Gastrocnemius medialis (tissue), 4 donors: ENCODE results near the gene KCNJ15. TPM values are rescaled to one million over a fixed set of nuclear protein-coding genes. Genes with fewer than 3 reads are reported as not detected.

Experiments
- ATAC-seq, 2 donors: fragments of 150-250 bp; one replicate each; pipeline ENCODE4 v1.9.1; 2016
- DNase-seq, 2 donors: peaks; one replicate each; pipeline ENCODE4 v3.0.0-alpha.2; 2019
- H3K27ac ChIP-seq, 4 donors: fragments of 200-600 bp; sonication (generic); 1 replicate in 1 of 4; 2 replicates in 3 of 4; pipeline ENCODE4 v1.5.1; 2016 to 2018; ENCODE audit warnings: mild to moderate bottlenecking in 2 of 4, moderate library complexity in 1 of 4
- H3K27me3 ChIP-seq, 3 donors: fragments of 200-600 bp; sonication (generic) in 2 of 3; 1 replicate in 1 of 3; 2 replicates in 2 of 3; pipeline versions ENCODE4 v1.5.1 to v1.6.0; 2016 to 2019; ENCODE audit warnings: mild to moderate bottlenecking in 1 of 3, moderate library complexity in 1 of 3
- H3K36me3 ChIP-seq, 2 donors: fragments of 200-600 bp; sonication (generic) in 1 of 2; one replicate each; pipeline ENCODE4 v1.5.1; 2017 to 2018
- H3K4me1 ChIP-seq, 2 donors: fragments of 200-600 bp; sonication (generic) in 1 of 2; one replicate each; pipeline ENCODE4 v1.5.1; 2016 to 2017; ENCODE audit warnings: mild to moderate bottlenecking in 2 of 2
- H3K4me3 ChIP-seq, 4 donors: fragments of 200-600 bp; sonication (generic) in 3 of 4; 1 replicate in 1 of 4; 2 replicates in 3 of 4; pipeline ENCODE4 v1.5.1; 2016 to 2019; ENCODE audit warnings: mild to moderate bottlenecking in 2 of 4
- H3K9me3 ChIP-seq, 3 donors: fragments of 200-600 bp; sonication (generic) in 2 of 3; 1 replicate in 1 of 3; 2 replicates in 2 of 3; pipeline ENCODE4 v1.5.1; 2016 to 2019
- CTCF ChIP-seq, 5 experiments: fragments of 450-650 bp in 3 of 5; fragments of 200-600 bp in 2 of 5; sonication (generic) in 2 of 5; IDR thresholded peaks in 4 of 5; conservative IDR thresholded peaks in 1 of 5; 1 replicate in 4 of 5; 2 replicates in 1 of 5; pipeline ENCODE4 v1.5.1; 2016 to 2019; ENCODE audit warnings: antibody characterized with exemption in 5 of 5, mild to moderate bottlenecking in 3 of 5, moderate library complexity in 3 of 5
- POLR2A ChIP-seq, 2 donors: fragments of 450-650 bp; IDR thresholded peaks; one replicate each; pipeline ENCODE4 v1.6.1; 2017; ENCODE audit warnings: antibody characterized with exemption in 2 of 2, mild to moderate bottlenecking in 2 of 2, moderate library complexity in 2 of 2
- in situ Hi-C, 4 donors: fragments of 200-750 bp; cut with MboI; loops; one replicate each; pipeline versions ENCODE4 v1.15.0 to v1.8.0; 2017; ENCODE audit warnings: low sequenced_read_pairs in 4 of 4
- intact Hi-C: fragments of 100-400 bp; cut with DNase I; formaldehyde crosslinking; loops from one replicate; pipeline ENCODE4 v1.15.1; 2023; ENCODE audit warnings: low total_unique reads
- total RNA-seq, 4 donors: library from RNA; depleted of rRNA; stranded (reverse); fragments of >200 nt; gene quantifications; one replicate each; pipeline versions ENCODE4 v1.1.0 to v1.2.3, GENCODE V29; 2016

The KCNJ15 gene
- total RNA-seq, 4 donors from 2014 or later, result 0.24 to 1.5 (median 0.37) TPM

GRCh38 chr21:38303300-38303699, 46.5 kb downstream of the KCNJ15 start:
- DNase-seq (peak; percentile 38 to 61), ATAC-seq (peak; percentile 83 to 86)
- Histone ChIP-seq H3K36me3 (no peaks in the 10 kb centered on the region), H3K4me1 (no peaks in the 10 kb centered on the region), H3K27me3 (no peaks in the 10 kb centered on the region), H3K4me3 (no peak overlapping the region), H3K27ac (no peak overlapping the region), H3K9me3 (no peaks in the 10 kb centered on the region)
- in situ Hi-C loops, result no loop called here
- intact Hi-C loops, result no loop called here
- no peak for TF ChIP-seq CTCF (IDR thresholded peaks at IDR 0.05 in 4 of 5, conservative IDR thresholded peaks at IDR 0.05 in 1 of 5)

- no peak overlapping the region for H3K4me3 ChIP-seq
- no peaks in the 10 kb centered on the region for H3K4me1 ChIP-seq
- intact Hi-C loops (no loop called here), in situ Hi-C loops (no loop called here)
- no peaks in the 10 kb centered on the region for H3K27me3 ChIP-seq
- no peak overlapping the region for H3K27ac ChIP-seq
- H3K36me3 ChIP-seq, result no peaks in the 10 kb centered on the region
- no peaks in the 10 kb centered on the region for H3K9me3 ChIP-seq
- ATAC-seq (no peak), DNase-seq (no peak)
- TF ChIP-seq CTCF (IDR thresholded peaks at IDR 0.05 in 4 of 5, conservative IDR thresholded peaks at IDR 0.05 in 1 of 5) (no peak), POLR2A (IDR thresholded peaks at IDR 0.05) (no peak)
Observed at GRCh38 chr21:38306433-38307141, 49.8 kb downstream of the KCNJ15 start.

- DNase-seq, result no peak
- H3K27me3 ChIP-seq, result no peaks in the 10 kb centered on the region
- no peak overlapping the region for H3K27ac ChIP-seq
- TF ChIP-seq CTCF (IDR thresholded peaks at IDR 0.05 in 4 of 5, conservative IDR thresholded peaks at IDR 0.05 in 1 of 5), result no peak
- TF ChIP-seq POLR2A (IDR thresholded peaks at IDR 0.05), result no peak
- intact Hi-C loops (no loop called here), in situ Hi-C loops (no loop called here)
- H3K4me1 ChIP-seq, result no peaks in the 10 kb centered on the region
- H3K4me3 ChIP-seq, result no peak overlapping the region
- H3K36me3 ChIP-seq, result no peaks in the 10 kb centered on the region
- no peaks in the 10 kb centered on the region for H3K9me3 ChIP-seq
- ATAC-seq, result peak; percentile 51 to 55
Observed at GRCh38 chr21:38307771-38308531, 51.2 kb downstream of the KCNJ15 start.

- in situ Hi-C loops (no loop called here), intact Hi-C loops (no loop called here)
- DNase-seq (no peak), ATAC-seq (peak; percentile 61 to 66)
- Histone ChIP-seq H3K36me3 (no peaks in the 10 kb centered on the region), H3K27me3 (no peaks in the 10 kb centered on the region), H3K4me1 (no peaks in the 10 kb centered on the region), H3K9me3 (no peaks in the 10 kb centered on the region), H3K4me3 (no peak overlapping the region), H3K27ac (no peak overlapping the region)
- no peak for TF ChIP-seq POLR2A (IDR thresholded peaks at IDR 0.05)
- no peak for TF ChIP-seq CTCF (IDR thresholded peaks at IDR 0.05 in 4 of 5, conservative IDR thresholded peaks at IDR 0.05 in 1 of 5)
Observed at GRCh38 chr21:38308532-38309119, 51.8 kb downstream of the KCNJ15 start.
